NCI-H2196 (cell line): ENCODE data around the gene CPA5.

Experiments
- DNase-seq: peaks from one replicate; lab custom pipeline; 2025; ENCODE audit not compliant: unreplicated experiment; lab: John Stamatoyannopoulos, UW

Gene CPA5

DNA sequence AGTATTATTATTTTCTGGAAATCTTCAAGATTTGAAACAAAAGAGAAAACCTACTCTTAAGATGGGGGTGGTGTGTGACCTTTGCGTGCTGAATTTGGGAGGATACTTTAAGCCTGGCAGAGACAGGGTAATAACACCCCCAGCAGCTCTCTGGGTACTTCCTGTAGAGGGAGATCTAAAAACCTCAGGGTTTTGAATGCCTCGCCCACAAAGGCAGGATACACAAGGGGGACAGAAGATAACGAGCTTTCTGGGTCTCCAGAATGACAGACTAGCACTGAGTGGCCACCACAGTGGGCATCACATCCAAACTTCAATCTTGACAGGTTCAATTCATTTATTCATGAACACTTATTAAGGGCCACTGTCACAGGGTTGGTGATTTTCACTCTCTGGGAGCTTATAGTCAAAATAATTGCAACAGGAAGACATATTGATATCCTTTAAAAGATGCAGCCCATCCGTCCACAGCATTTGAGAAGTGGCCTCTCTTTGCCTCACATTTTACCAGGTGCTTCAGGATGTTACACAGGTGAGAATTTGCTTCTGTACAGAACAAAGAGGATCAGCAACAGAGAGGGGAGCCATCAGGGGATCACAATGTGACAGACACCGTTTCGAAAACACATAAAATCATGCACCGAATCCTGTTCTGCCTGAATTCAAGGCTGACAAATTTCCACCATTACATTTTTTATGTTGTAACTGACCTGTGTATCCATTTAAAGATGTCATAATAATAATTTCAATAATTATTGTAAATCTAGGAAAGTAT lies 50.0 kb downstream of the CPA5 start:
- no peak for DNase-seq

DNA sequence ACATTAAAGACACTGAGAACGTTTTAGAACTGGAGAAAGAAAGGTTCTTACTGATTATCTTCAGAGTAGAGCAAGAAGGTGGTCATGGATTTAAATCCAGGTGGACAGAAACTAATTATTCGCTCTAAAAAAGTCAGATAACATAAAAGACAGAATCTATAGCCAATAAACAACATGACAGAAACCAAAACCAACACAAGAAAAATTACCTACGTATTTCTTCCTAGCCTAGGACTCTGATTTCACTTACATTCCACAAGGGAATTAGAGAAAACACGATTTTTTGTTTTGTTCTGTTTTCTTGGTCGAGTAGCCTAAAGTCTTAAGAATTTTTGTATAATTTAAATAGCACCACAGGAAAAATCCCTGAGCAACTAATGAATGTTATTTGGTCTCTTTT lies 50.8 kb downstream of the CPA5 start:
- DNase-seq = no peak

DNA sequence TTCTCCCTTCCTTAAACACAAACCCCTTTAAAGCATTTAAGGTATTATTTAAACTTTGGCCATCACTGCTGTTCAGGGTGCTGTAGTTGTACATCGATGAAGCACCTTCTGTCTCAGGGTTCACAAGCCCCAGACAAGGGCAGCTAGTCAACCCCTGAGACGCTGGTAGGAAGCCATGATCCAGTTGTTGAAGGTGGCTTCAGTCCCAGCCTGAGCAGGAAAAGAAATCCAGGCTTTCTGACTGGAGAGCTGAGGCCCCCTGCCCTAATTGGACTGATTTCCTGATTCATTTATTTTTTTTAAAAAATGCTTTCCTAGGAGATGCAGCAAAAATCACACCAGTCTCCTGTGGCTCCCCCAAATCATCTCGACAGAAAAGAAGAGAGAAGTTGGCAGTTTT lies 51.5 kb downstream of the CPA5 start:
- DNase-seq = no peak

GRCh38 chr7:130397051-130397757 lies 52.6 kb downstream of the CPA5 start:
- no peak for DNase-seq

DNA sequence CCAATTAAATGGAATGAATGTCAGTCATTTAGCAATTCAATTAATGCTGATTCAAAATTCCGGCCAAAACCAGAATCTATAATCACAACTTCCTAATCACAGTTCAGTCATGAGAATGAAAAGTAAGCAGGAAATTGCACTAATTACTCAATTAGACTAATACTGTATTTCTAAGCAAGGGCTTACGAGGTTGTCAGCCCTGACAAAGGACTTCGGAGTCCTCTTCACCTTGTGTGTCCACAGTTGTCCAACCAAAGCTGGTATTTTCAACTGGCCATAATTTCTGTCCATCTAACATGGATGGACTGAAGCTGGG lies 53.1 kb downstream of the CPA5 start:
- DNase-seq = no peak

GRCh38 chr7:130398526-130399090 lies 54.0 kb downstream of the CPA5 start:
- DNase-seq = no peak

DNA sequence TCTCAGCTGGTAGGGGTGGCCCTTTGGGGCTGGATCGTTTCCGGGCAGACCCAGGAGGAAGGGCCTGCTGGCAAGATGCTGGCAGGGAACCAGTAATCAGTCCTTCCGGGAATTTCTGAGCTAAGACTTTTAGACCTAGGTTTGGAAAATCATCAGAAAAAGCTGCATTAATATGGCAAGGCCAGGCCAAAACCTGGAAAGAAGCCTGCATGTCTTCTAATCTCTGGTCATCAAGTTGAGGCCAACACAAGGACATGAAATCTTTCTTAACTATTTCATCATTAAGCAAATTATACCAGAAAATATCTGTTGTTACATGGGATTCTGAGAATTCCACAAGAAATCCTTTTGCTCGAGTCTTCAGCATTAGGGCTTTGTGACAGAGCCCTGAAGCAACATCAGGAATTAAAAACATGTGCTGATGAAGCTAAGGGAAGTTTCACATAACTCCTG lies 55.5 kb downstream of the CPA5 start:
- no peak for DNase-seq

DNA sequence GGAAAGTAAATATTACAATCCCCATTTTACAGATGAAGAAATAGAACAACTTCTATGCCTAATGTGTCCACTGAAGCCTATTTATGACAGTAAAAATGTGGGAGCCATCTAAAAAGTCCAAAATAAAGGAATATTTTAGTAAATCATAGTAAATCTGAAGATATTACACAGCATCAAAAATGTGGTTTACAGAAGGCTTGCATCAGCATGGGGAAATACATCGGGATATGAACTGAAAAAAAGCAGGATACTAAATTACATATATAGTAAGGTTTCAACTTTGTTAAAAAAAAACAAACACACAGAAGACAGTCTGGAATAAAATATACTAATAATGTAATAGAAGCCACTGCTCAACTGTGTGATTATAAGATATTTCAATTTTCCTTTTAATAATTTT lies 56.5 kb downstream of the CPA5 start:
- no peak for DNase-seq

GRCh38 chr7:130401578-130401977 lies 57.0 kb downstream of the CPA5 start:
- DNase-seq = no peak

DNA sequence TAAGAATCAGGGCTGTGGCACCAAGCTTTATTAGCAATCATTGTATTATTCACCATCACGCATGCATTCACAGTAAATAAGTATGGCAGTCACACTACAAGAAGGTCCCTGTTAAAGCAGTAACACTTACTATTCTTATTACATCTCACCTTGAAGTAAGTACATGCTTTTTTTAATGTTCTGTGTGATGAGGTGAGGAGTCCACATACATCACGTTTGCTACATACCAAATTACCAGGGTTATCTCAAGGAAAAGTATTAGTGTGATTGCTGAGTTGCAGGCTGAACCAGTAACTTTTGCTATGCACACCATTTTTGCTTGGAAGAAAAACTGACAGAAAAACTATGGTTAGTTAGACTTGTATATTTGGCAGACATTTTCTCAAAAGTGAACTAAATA lies 60.4 kb downstream of the CPA5 start:
- no peak for DNase-seq

DNA sequence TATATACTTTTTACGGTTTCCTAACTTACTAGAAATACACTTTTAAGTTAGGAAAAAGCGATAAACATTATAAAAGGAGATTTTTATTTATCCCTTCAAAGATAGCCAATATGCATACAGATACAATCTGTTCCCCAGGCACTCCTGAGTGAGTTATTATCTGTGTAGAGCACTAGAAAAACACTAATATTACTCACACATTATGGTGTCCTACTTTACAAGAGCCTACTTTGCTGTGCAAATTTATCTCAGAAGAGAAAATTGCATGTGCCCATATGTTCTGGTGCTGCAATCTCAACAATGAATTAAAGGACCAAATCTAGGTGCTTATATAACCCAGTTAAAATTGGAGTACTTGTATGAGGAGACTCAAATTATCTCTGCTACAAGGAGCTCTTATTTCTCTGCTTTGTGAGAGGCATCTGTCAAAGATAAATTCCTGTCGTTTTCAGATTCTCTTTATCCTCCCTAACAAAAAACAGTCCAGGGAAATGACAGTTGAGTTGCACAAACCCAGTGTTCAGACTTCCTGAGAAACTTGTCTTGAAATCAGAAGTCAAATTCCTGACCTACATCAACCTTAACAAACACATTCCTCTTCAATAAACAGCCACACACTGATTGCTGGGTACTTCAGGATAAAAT lies 64.6 kb downstream of the CPA5 start:
- no peak for DNase-seq

- DNase-seq = no peak
Measured at GRCh38 chr7:130409712-130410072, 65.1 kb downstream of the CPA5 start.

GRCh38 chr7:130410868-130411541 lies 66.4 kb downstream of the CPA5 start:
- no peak for DNase-seq

GRCh38 chr7:130413201-130413600 lies 68.6 kb downstream of the CPA5 start:
- no peak for DNase-seq

DNA sequence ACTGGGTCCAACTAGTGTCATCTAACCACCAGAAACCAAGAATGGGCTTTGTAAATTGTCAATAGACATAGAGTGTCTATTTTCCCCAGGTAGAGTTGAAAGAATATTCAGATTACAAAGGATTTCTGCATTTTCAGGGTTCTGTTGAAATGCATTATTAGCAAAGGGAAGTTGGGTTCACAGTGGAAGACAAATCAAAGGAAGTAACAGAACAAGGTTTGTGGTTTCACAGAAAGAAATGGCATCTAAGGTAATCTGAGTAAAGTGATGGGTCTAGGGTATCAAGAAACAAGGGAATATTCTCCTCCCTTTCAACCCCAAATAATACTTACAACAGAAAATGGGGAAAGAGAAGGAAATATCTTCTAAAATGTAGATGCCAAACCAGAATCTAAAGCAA lies 70.4 kb downstream of the CPA5 start:
- DNase-seq = no peak

- DNase-seq = no peak
Measured at GRCh38 chr7:130417213-130417612, 72.6 kb downstream of the CPA5 start.

DNA sequence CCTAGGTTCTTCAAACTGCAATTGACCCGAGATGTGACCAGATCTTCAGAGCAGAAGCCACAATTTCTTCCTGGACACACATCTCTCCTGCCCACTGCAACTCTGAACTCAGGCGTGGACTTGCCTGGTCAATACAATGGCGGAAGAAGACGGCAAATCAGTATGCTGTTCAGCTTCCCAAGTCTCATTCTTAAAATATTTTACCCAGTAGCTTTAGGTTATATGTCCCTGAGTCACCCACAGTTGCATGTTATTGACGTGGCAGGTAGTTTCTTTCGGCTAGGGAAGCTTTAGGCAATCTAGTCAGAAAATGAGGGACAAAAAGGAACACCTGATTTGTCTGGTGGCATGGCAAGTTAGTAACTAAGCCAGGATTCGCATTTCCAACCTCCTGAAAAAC lies 73.7 kb downstream of the CPA5 start:
- DNase-seq = no peak
